ENCODE measurements around the gene GPD1L.

- no peak for TF ChIP-seq MXI1 (IDR thresholded peaks at IDR 0.05; ENCODE audit: borderline replicate concordance, low read depth, low read length)
- TF ChIP-seq, protein P1, sequence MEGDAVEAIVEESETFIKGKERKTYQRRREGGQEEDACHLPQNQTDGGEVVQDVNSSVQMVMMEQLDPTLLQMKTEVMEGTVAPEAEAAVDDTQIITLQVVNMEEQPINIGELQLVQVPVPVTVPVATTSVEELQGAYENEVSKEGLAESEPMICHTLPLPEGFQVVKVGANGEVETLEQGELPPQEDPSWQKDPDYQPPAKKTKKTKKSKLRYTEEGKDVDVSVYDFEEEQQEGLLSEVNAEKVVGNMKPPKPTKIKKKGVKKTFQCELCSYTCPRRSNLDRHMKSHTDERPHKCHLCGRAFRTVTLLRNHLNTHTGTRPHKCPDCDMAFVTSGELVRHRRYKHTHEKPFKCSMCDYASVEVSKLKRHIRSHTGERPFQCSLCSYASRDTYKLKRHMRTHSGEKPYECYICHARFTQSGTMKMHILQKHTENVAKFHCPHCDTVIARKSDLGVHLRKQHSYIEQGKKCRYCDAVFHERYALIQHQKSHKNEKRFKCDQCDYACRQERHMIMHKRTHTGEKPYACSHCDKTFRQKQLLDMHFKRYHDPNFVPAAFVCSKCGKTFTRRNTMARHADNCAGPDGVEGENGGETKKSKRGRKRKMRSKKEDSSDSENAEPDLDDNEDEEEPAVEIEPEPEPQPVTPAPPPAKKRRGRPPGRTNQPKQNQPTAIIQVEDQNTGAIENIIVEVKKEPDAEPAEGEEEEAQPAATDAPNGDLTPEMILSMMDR (conservative IDR thresholded peaks at IDR 0.05; ENCODE audit: low read depth, low read length): no peak
- TF ChIP-seq POLR2A (IDR thresholded peaks at IDR 0.05; ENCODE audit: low read depth, low read length): no peak
- TF ChIP-seq RAD21 (IDR thresholded peaks at IDR 0.05; ENCODE audit: low read length): no peak
- TF ChIP-seq MAFK (IDR thresholded peaks at IDR 0.05; ENCODE audit: low read depth, low read length): no peak
- no peak for TF ChIP-seq NFE2L2 (IDR thresholded peaks at IDR 0.05; ENCODE audit: low read depth, low read length)
- no peak for TF ChIP-seq ELK1 (IDR thresholded peaks at IDR 0.05; ENCODE audit: borderline replicate concordance, low read depth, low read length)
Observed at GRCh38 chr3:32147509-32147908, 41.1 kb downstream of the GPD1L start.
